Activated CD8-positive, alpha-beta T cell treated with anti-CD3 and anti-CD28 coated beads for 36 hours (primary cell): ENCODE measurements around the gene CRACDL. TPM values are rescaled to one million over a fixed set of nuclear protein-coding genes. Genes with fewer than 3 reads are reported as not detected.

Experiments
- ATAC-seq: fragments of 200-7000 bp; cut with Tn5 transposase; one replicate; pipeline ENCODE4 v1.10.0; 2021; ENCODE audit warnings: mild to moderate bottlenecking, moderate library complexity
- CTCF ChIA-PET: fragments of 350-600 bp; sonication (Branson Sonifier 250); formaldehyde crosslinking; loops from one replicate; lab custom pipeline; 2021; ENCODE audit warnings: antibody characterized with exemption; lab: Charles Lee
- POLR2A ChIA-PET: fragments of 350-600 bp; sonication (Branson Sonifier 250); formaldehyde crosslinking; loops from one replicate; lab custom pipeline; 2021; ENCODE audit warnings: antibody characterized with exemption; lab: Charles Lee
- DNase-seq: peaks from one replicate; pipeline ENCODE4 v3.0.0-alpha.2; 2020
- H3K27ac Mint-ChIP-seq: one replicate; pipeline ENCODE4 v1.8.0; 2021; ENCODE audit warnings: mild to moderate bottlenecking, mixed read lengths
- H3K27me3 Mint-ChIP-seq: one replicate; pipeline ENCODE4 v1.8.0; 2021; ENCODE audit warnings: mixed read lengths
- H3K36me3 Mint-ChIP-seq: one replicate; pipeline ENCODE4 v1.8.0; 2021; ENCODE audit warnings: low read depth, mixed read lengths
- H3K4me1 Mint-ChIP-seq: one replicate; pipeline ENCODE4 v1.8.0; 2021; ENCODE audit warnings: low read depth, mixed read lengths
- H3K4me3 Mint-ChIP-seq: one replicate; pipeline ENCODE4 v1.8.0; 2021; ENCODE audit warnings: mild to moderate bottlenecking, moderate library complexity, mixed read lengths
- H3K9me3 Mint-ChIP-seq: one replicate; pipeline ENCODE4 v1.8.0; 2021; ENCODE audit warnings: mixed read lengths
- CTCF ChIP-seq: fragments of 200-600 bp; IDR thresholded peaks from one replicate; pipeline ENCODE4 v1.8.0; 2022; ENCODE audit warnings: antibody characterized with exemption, mild to moderate bottlenecking
- intact Hi-C: fragments of 100-400 bp; cut with micrococcal nuclease; formaldehyde crosslinking; loops from one replicate; pipeline ENCODE4 v1.10.0; 2022
- total RNA-seq, 2 experiments: library from RNA; stranded (reverse); gene quantifications; one replicate each; pipeline ENCODE4 v1.2.3, GENCODE V29; 2021

Gene CRACDL
- total RNA-seq, 2 experiments from 2014 or later: 0.09 to 0.38 TPM

- H3K4me1 Mint-ChIP-seq: no peaks in the 10 kb centered on the region
These were observed 40.1 kb downstream of the CRACDL start for GRCh38 chr2:98895901-98896300.

GRCh38 chr2:98895221-98895620 is 40.8 kb downstream of the CRACDL start:
- no peaks in the 10 kb centered on the region for H3K4me1 Mint-ChIP-seq
- CTCF ChIA-PET: no interaction called here

More at GRCh38 chr2:98895901-98896300, 40.1 kb downstream of the CRACDL start:
- POLR2A ChIA-PET: no interaction called here
- no peak overlapping the region for H3K27ac Mint-ChIP-seq
- no peaks in the 10 kb centered on the region for H3K27me3 Mint-ChIP-seq
- H3K9me3 Mint-ChIP-seq: no peaks in the 10 kb centered on the region
- H3K36me3 Mint-ChIP-seq: no peaks in the 10 kb centered on the region
- CTCF ChIA-PET: no interaction called here
- no peak for TF ChIP-seq CTCF
- ATAC-seq: no peak
- intact Hi-C loops: no loop called here
- H3K4me3 Mint-ChIP-seq: no peak overlapping the region
- DNase-seq: no peak

GRCh38 chr2:98894331-98895000 is 41.6 kb downstream of the CRACDL start:
- Mint-ChIP-seq H3K4me3 (no peak overlapping the region), H3K4me1 (no peaks in the 10 kb centered on the region), H3K27me3 (no peaks in the 10 kb centered on the region), H3K27ac (no peak overlapping the region), H3K36me3 (no peaks in the 10 kb centered on the region), H3K9me3 (no peaks in the 10 kb centered on the region)
- CTCF ChIA-PET: no interaction called here
- DNase-seq (no peak), ATAC-seq (no peak)
- intact Hi-C loops: no loop called here
- TF ChIP-seq CTCF: no peak
- POLR2A ChIA-PET: interaction anchor here (0.8 kb wide), 1 partner anchor 39 kb away, joined by 3 read pairs; no protein-coding TSS in a partner anchor

More at GRCh38 chr2:98895221-98895620, 40.8 kb downstream of the CRACDL start:
- no peaks in the 10 kb centered on the region for H3K36me3 Mint-ChIP-seq
- no peaks in the 10 kb centered on the region for H3K27me3 Mint-ChIP-seq
- no peaks in the 10 kb centered on the region for H3K9me3 Mint-ChIP-seq
- no peak for ATAC-seq
- no peak for DNase-seq
- POLR2A ChIA-PET: interaction anchor here (0.8 kb wide), 1 partner anchor 38 kb away, joined by 3 read pairs; no protein-coding TSS in a partner anchor
- H3K27ac Mint-ChIP-seq: no peak overlapping the region
- no peak overlapping the region for H3K4me3 Mint-ChIP-seq
- intact Hi-C loops: no loop called here
- TF ChIP-seq CTCF: no peak

GRCh38 chr2:98893911-98894321 is 42.1 kb downstream of the CRACDL start:
- Mint-ChIP-seq H3K27ac (no peak overlapping the region), H3K36me3 (no peaks in the 10 kb centered on the region), H3K9me3 (no peaks in the 10 kb centered on the region), H3K4me1 (no peaks in the 10 kb centered on the region), H3K4me3 (no peak overlapping the region), H3K27me3 (no peaks in the 10 kb centered on the region)
- ChIA-PET CTCF (no interaction called here), POLR2A (no interaction called here)
- intact Hi-C loops: no loop called here
- DNase-seq (no peak), ATAC-seq (no peak)
- no peak for TF ChIP-seq CTCF

- Mint-ChIP-seq H3K27ac (no peak overlapping the region), H3K4me1 (no peaks in the 10 kb centered on the region), H3K27me3 (peaks cover 2% of the 10 kb centered on the region), H3K9me3 (peaks cover 3% of the 10 kb centered on the region), H3K4me3 (no peak overlapping the region), H3K36me3 (no peaks in the 10 kb centered on the region)
- intact Hi-C loops: no loop called here
- ATAC-seq (no peak), DNase-seq (no peak)
- TF ChIP-seq CTCF: no peak
- POLR2A ChIA-PET: no interaction called here
- CTCF ChIA-PET: no interaction called here
These were observed 43.2 kb downstream of the CRACDL start for GRCh38 chr2:98892871-98893270.
